ENCODE results near the gene SEMA5A.

GRCh38 chr5:9348401-9348996 lies 197.4 kb downstream of the SEMA5A start:
- TF ChIP-seq CTCF (IDR thresholded peaks at IDR 0.05; ENCODE audit: insufficient read depth, low read length): no peak
- no peak for TF ChIP-seq POLR2AphosphoS5 (IDR thresholded peaks at IDR 0.05; ENCODE audit: low read depth)
- TF ChIP-seq GABPA (IDR thresholded peaks at IDR 0.05; ENCODE audit: low read depth): no peak
- TF ChIP-seq SPI1 (IDR thresholded peaks at IDR 0.05; ENCODE audit: borderline replicate concordance, low read depth): no peak
- TF ChIP-seq, protein P1, sequence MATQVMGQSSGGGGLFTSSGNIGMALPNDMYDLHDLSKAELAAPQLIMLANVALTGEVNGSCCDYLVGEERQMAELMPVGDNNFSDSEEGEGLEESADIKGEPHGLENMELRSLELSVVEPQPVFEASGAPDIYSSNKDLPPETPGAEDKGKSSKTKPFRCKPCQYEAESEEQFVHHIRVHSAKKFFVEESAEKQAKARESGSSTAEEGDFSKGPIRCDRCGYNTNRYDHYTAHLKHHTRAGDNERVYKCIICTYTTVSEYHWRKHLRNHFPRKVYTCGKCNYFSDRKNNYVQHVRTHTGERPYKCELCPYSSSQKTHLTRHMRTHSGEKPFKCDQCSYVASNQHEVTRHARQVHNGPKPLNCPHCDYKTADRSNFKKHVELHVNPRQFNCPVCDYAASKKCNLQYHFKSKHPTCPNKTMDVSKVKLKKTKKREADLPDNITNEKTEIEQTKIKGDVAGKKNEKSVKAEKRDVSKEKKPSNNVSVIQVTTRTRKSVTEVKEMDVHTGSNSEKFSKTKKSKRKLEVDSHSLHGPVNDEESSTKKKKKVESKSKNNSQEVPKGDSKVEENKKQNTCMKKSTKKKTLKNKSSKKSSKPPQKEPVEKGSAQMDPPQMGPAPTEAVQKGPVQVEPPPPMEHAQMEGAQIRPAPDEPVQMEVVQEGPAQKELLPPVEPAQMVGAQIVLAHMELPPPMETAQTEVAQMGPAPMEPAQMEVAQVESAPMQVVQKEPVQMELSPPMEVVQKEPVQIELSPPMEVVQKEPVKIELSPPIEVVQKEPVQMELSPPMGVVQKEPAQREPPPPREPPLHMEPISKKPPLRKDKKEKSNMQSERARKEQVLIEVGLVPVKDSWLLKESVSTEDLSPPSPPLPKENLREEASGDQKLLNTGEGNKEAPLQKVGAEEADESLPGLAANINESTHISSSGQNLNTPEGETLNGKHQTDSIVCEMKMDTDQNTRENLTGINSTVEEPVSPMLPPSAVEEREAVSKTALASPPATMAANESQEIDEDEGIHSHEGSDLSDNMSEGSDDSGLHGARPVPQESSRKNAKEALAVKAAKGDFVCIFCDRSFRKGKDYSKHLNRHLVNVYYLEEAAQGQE (IDR thresholded peaks at IDR 0.05; ENCODE audit: insufficient replicate concordance, low read depth): no peak
